Measurements from ENCODE around the gene ATP8B1.
A peak's percentile ranks its signal among the peaks of the same experiment; 100 is the strongest.
"Not testable (repeated sequence)": the region's sequence is repeated elsewhere in the genome, so short reads cannot be mapped to it uniquely, and the experiment has no call there.

ATP8B1 gene

GRCh38 chr18:57803103-57803969, at the start of gene ATP8B1:
TSS of gene ATP8B1 (minus strand) at chr18:57803315. CDS start at chr18:57731807, 71,508 bp downstream.
- peak; percentile 1 for DNase-seq

- DNase-seq = no peak
Observed at GRCh38 chr18:57850063-57850462, 46.9 kb upstream of the ATP8B1 start.

DNA sequence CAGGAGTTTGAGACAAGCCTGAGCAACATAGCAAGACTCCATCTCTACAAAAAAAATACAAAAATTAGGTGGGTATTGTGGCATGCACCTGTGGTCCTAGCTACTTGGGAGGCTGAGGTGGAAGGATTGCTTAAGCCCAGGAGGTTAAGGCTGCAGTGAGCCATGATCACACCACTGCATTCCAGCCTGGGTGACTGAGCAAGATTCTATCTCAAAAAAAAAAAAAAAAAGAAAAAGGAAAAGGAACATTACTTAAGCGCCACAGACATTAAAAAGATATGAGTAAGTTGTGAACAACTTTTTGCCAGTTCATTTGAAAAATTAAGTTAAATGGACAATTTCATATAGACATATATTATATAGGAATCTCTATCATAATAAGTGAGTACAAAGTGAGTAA, 45.3 kb upstream of the ATP8B1 start:
- DNase-seq = not testable (repeated sequence)

- DNase-seq = not testable (repeated sequence)
Observed at GRCh38 chr18:57847431-57847830, 44.3 kb upstream of the ATP8B1 start.

DNA sequence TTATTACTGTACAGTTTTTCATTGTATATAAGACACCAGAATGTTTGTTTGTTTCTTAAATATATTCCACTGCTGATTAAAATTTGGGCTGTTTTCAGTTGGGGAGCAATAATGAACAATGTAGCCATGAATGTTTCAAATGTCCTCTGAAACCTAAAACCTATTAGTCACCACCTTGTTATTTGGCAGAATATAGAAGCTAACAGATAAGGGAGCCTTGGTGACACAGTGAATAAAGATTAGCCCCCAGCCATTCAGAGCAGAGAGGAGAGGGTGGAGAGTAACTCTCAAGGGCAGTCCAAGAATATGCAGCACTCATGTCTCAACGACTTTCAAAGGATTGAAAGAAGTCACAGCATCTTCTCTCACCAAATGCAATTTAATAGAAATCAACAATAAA, 43.1 kb upstream of the ATP8B1 start:
- DNase-seq = no peak

DNA sequence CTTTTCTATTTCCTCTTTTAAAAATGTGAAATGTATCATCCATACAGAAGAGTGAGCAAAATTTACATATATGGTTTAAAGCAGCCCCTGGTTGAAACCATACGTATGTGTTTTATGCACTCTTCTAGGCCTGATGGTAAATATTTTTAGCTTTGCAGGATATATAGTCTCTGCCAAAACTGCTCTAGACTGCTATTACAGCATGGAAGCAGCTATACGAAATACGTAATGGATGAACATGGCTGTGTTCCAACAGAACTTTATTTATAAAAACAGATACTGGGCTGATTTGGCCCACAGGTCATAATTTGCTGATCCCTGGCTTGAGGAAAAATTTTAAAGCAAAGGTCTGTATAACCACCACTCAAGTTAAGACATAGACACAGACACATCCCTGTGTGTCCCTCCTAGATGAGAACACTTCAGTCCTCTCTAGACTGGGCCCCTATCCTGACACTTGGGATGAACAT, 42.5 kb upstream of the ATP8B1 start:
- DNase-seq = no peak

GRCh38 chr18:57844319-57844718, 41.2 kb upstream of the ATP8B1 start:
- no peak for DNase-seq

DNA sequence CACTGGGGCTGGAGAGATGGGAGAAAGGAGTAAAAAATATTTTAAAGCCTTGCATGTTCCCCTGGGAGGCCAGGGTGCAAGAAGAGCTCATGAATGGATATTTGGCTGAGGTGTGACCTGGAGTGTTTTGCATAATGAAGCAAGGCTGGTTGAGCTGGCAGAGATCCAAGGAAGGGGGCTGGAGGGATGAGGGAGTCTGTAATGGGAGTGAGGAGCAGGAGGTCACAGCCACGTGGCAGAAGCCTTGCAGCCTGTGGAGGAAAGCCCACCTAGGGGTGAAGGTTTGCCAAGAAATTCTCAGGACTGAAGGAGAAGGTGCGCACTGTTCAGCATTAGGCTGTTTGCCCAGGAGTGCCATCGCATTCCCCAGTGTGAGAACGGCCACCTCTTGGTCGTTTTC, 40.3 kb upstream of the ATP8B1 start:
- no peak for DNase-seq

GRCh38 chr18:57841568-57841967, 38.5 kb upstream of the ATP8B1 start:
- DNase-seq = no peak

DNA sequence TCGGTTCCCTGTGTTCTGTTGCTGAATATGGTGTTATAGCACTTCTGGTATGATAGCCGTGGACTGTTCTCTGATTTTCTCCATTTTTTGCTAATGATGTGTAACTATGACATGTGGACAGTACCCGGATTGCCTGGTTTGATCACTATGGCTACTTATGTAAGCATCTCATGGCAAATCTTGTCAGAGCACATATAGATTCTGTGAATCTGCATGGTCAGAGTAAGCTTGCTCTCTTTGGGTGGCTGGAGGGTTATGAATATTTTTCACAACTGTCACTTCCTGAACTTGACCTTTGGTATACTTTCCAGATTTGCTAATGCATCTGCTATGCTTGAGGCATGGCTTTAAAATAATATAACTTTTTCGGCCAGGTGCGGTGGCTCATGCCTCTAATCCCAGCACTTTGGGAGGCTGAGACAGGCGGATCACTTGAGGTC, 36.8 kb upstream of the ATP8B1 start:
- no peak for DNase-seq

DNA sequence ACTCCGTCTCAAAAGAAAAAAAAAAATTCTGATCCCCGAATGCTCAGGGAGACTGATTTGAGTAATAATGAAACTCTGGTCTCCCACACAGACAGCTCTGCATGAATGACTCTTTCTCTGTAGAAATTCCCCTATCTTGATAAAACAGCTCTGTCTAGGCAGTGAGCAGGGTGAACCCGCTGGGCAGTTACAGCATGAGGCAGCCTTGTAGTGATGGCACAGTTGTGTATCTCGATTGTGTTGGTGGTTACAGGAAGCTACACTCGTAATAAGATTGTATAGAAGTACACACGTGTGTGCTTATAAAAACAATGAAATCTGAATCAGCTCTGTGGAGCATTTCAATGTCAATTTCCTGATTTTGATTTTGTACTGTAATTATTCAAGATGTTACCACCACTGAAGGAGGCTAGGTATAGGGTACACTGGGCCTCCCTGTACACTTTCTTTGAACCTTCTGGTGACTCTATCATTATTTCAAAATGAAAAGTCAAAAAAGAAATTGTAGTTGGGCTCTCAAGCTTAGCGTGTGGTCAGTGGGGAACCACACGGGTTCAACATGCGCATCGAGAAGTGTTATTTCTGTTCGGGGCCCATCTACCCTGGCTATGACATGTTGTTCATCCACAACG, 34.9 kb upstream of the ATP8B1 start:
- DNase-seq = no peak

GRCh38 chr18:57836557-57836956, 33.4 kb upstream of the ATP8B1 start:
- no peak for DNase-seq

DNA sequence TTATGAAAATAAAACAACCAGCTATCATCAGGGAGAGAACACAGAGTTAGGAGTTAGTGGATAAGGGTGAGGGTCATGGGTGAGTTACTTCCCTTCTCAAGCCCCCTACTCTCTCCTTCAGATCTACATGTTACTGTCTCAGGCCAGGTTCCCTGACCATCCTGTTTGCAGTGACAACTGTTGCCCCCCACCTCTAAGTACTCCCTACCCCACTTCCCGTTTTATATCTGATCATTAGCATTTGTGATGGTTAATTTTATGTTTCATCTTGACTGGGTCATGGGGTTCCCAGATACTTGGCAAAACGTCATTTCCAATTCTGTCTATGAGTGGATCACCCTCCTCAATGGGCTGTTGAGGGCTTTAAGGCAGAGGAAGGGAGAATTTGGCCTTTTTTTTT, 32.8 kb upstream of the ATP8B1 start:
- DNase-seq = no peak

DNA sequence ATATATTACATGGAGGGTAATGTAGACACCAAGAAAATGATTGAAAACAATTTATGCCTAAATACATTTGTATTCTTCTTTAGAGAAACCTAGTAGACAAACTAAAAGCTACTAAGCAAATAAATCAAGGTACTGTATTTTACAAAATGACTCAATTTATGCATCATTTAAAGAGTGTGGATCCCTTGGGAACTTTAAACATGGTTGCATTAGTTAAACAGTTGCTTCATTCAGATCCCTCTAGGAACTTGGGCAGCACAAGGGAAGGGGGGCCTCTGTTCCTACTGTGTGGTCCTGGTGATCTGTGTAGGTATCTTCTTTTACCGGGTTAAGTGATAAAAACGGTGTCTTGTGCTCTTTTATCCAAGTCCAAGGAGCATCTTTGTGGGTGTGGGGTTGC, 31.5 kb upstream of the ATP8B1 start:
- DNase-seq = no peak

GRCh38 chr18:57833441-57834101, 30.5 kb upstream of the ATP8B1 start:
- no peak for DNase-seq

- DNase-seq = no peak
Observed at GRCh38 chr18:57832730-57833129, 29.6 kb upstream of the ATP8B1 start.

GRCh38 chr18:57831597-57832377, 28.7 kb upstream of the ATP8B1 start:
- no peak for DNase-seq

- no peak for DNase-seq
Observed at GRCh38 chr18:57827646-57828045, 24.5 kb upstream of the ATP8B1 start.

- no peak for DNase-seq
Observed at GRCh38 chr18:57826252-57826651, 23.1 kb upstream of the ATP8B1 start.

DNA sequence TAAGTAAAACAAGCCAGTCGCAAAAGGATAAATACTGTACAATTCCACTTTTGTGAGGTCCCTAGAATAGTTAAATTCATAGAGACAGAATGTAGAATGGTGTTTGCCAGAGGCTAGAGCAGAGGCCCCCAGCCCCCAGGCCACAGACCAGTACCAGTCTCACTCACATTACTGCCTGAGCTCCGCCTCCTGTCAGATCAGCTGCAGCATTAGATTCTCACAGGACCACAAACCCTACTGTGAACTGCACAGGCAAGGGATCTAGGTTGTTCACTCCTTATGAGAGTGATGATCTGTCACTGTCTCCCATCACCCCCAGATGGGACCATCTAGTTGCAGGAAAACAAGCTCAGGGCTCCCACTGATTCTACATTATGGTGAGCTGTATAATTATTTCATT, 17.5 kb upstream of the ATP8B1 start:
- DNase-seq = not testable (repeated sequence)

- no peak for DNase-seq
Observed at GRCh38 chr18:57819671-57820460, 16.8 kb upstream of the ATP8B1 start.

DNA sequence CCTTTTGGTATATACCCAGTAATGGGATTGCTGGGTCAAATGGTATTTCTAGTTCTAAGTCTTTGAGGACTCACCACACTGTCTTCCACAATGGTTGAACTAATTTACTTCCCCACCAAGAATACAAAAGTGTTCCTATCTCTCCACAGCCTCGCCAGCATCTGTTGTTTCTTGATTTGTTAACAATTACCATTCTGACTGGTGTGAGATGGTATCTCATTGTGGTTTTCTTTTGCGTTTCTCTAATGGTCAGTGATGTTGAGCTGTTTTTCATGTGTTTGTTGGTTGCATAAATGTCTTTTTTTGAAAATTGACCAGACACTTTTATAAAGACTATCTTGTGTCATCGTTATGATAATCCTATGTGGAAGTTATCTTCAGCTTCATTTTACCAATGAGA, 16.0 kb upstream of the ATP8B1 start:
- DNase-seq = no peak

Data from GOT3 (cell line).